GM23338 (cell line): ENCODE results near the gene UBE2F. TPM values are rescaled to one million over a fixed set of nuclear protein-coding genes. Genes with fewer than 3 reads are reported as not detected.
"Not testable (repeated sequence)": the region's sequence is repeated elsewhere in the genome, so short reads cannot be mapped to it uniquely, and the experiment has no call there.

ENCODE experiments used
- ATAC-seq: fragments of 200-7000 bp; cut with Tn5 transposase; 3 replicates; pipeline ENCODE4 v1.9.1; 2020
- DNase-seq: peaks from one replicate; pipeline ENCODE4 v3.0.0-alpha.2; 2015; ENCODE audit warnings: low spot score
- H2AFZ ChIP-seq: fragments of 200-600 bp; sonication (generic); 2 replicates; pipeline ENCODE4 v1.8.0; 2016; ENCODE audit warnings: antibody characterized with exemption, mild to moderate bottlenecking, moderate library complexity
- H3F3A ChIP-seq: fragments of 200-600 bp; sonication (generic); replicated peaks from 2 replicates; pipeline ENCODE4 v1.8.0; 2017; ENCODE audit warnings: antibody characterized with exemption, mixed run types, low read depth
- H3K27ac ChIP-seq: fragments of 200-600 bp; sonication (generic); 2 replicates; pipeline ENCODE4 v1.6.1; 2016; ENCODE audit warnings: low read depth
- H3K27me3 ChIP-seq: fragments of 200-600 bp; sonication (generic); 2 replicates; pipeline ENCODE4 v1.8.0; 2016; ENCODE audit warnings: mild to moderate bottlenecking, mixed run types, moderate library complexity; ENCODE audit not compliant: insufficient read depth
- H3K36me3 ChIP-seq: fragments of 200-600 bp; sonication (generic); 2 replicates; pipeline ENCODE4 v1.8.0; 2016; ENCODE audit warnings: mild to moderate bottlenecking; ENCODE audit not compliant: insufficient read depth
- H3K4me1 ChIP-seq: fragments of 200-600 bp; sonication (generic); 2 replicates; pipeline ENCODE4 v1.8.0; 2016; ENCODE audit warnings: mild to moderate bottlenecking, moderate library complexity; ENCODE audit not compliant: insufficient read depth
- H3K4me2 ChIP-seq: fragments of 200-600 bp; sonication (generic); 2 replicates; pipeline ENCODE4 v1.7.1; 2017; ENCODE audit warnings: mixed run types
- H3K4me3 ChIP-seq: fragments of 200-600 bp; sonication (generic); 2 replicates; pipeline ENCODE4 v1.6.1; 2016; ENCODE audit warnings: mixed run types
- H3K79me2 ChIP-seq: fragments of 200-600 bp; sonication (generic); replicated peaks from 2 replicates; pipeline ENCODE4 v1.8.0; 2017; ENCODE audit warnings: mild to moderate bottlenecking; ENCODE audit not compliant: insufficient read depth
- H3K9me2 ChIP-seq: fragments of 200-600 bp; sonication (generic); 2 replicates; pipeline ENCODE4 v1.8.0; 2017; ENCODE audit not compliant: insufficient read depth
- H4K20me1 ChIP-seq: fragments of 200-600 bp; sonication (generic); replicated peaks from 2 replicates; pipeline ENCODE4 v1.8.0; 2017; ENCODE audit warnings: mild to moderate bottlenecking; ENCODE audit not compliant: insufficient read depth
- H3K27ac Mint-ChIP-seq: 2 replicates; pipeline ENCODE4 v1.8.0; 2020; ENCODE audit warnings: inconsistent platforms, mild to moderate bottlenecking, moderate library complexity, mixed read lengths
- H3K27me3 Mint-ChIP-seq: 3 replicates; pipeline ENCODE4 v1.8.0; 2022; ENCODE audit warnings: low read depth, mild to moderate bottlenecking, moderate library complexity, mixed read lengths, inconsistent platforms; ENCODE audit not compliant: insufficient read depth, poor library complexity
- H3K36me3 Mint-ChIP-seq: 3 replicates; pipeline ENCODE4 v1.8.0; 2021; ENCODE audit warnings: low read depth, mild to moderate bottlenecking, inconsistent platforms, moderate library complexity, mixed read lengths
- H3K4me1 Mint-ChIP-seq: 3 replicates; pipeline ENCODE4 v1.8.0; 2020; ENCODE audit warnings: mild to moderate bottlenecking, inconsistent platforms, mixed read lengths
- H3K4me3 Mint-ChIP-seq: 3 replicates; pipeline ENCODE4 v1.8.0; 2021; ENCODE audit warnings: moderate library complexity, mild to moderate bottlenecking, inconsistent platforms, mixed read lengths
- H3K9me3 Mint-ChIP-seq: 3 replicates; pipeline ENCODE4 v1.8.0; 2020; ENCODE audit warnings: moderate library complexity, mild to moderate bottlenecking, inconsistent platforms, mixed read lengths
- EZH2 ChIP-seq: fragments of 200-600 bp; sonication (generic); IDR thresholded peaks from one replicate; pipeline ENCODE4 v1.8.0; 2017; ENCODE audit warnings: antibody characterized with exemption, mild to moderate bottlenecking, low read depth; ENCODE audit not compliant: unreplicated experiment
- EZH2phosphoT487 ChIP-seq: fragments of 200-600 bp; sonication (generic); IDR thresholded peaks from one replicate; pipeline ENCODE4 v1.8.1; 2018; ENCODE audit warnings: antibody characterized with exemption; ENCODE audit not compliant: unreplicated experiment
- JUNB ChIP-seq: IDR thresholded peaks from one replicate; pipeline ENCODE4 v1.6.1; 2016; ENCODE audit warnings: antibody characterized with exemption; ENCODE audit not compliant: unreplicated experiment
- polyA plus RNA-seq: library from polyadenylated mRNA; unstranded; fragments of >200 nt; fragmentation: Nextera tagmentation; extraction: Ambion mirVana; gene quantifications from 2 replicates; pipeline ENCODE4 v1.2.1, GENCODE V29; 2016
- total RNA-seq: library from RNA; depleted of rRNA; stranded (reverse); fragments of >200 nt; shearing (Covaris generic); gene quantifications from 2 replicates; pipeline ENCODE4 v1.2.3, GENCODE V29; 2014
- TF ChIP-seq, protein P1 (sequence below): fragments of 250-450 bp; sonication (Bioruptor Pico); IDR thresholded peaks from 2 replicates; pipeline ENCODE4 v1.5.0; 2020; ENCODE audit warnings: mild to moderate bottlenecking, moderate library complexity
- TF ChIP-seq, protein P2 (sequence below): IDR thresholded peaks from one replicate; pipeline ENCODE4 v1.6.1; 2018; ENCODE audit warnings: antibody characterized with exemption; ENCODE audit not compliant: unreplicated experiment

The UBE2F gene
- total and polyA plus RNA-seq, 2 experiments from 2014 or later: 98.2 to 106 TPM

DNA sequence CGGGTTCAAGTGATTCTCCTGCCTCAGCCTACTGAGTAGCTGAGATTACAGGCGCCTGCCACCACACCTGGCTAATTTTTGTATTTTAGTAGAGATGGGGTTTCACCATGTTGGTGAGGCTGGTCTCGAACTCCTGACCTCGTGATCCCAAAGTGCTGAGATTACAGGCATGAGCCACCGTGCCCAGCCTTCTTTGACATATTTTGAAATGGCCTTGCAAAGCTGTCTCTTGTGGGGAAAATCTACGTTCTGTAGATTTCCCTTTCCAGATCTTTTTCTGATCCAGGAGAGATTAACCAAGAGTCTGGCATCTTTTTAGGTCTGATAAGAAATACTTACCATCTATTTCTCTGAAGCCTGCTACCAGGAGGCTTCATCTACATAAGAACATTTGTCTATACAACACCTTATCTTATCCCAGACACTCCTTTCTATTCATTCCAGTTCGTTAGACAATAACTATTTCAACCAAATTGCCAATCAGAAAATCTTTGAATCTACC is 3.3 kb upstream of the UBE2F start:
- not testable (repeated sequence) for H3K27me3 ChIP-seq, H3K4me2 ChIP-seq, H3K36me3 Mint-ChIP-seq, H3K4me1 ChIP-seq, H4K20me1 ChIP-seq, H3K27ac Mint-ChIP-seq, ATAC-seq, DNase-seq, H3K9me2 ChIP-seq, H2AFZ ChIP-seq, H3F3A ChIP-seq, H3K36me3 ChIP-seq, H3K27ac ChIP-seq, H3K27me3 Mint-ChIP-seq, H3K4me3 Mint-ChIP-seq, H3K4me3 ChIP-seq
- peaks cover 13% of the 10 kb centered on the region for H3K79me2 ChIP-seq
- peaks cover 11% of the 10 kb centered on the region for H3K4me1 Mint-ChIP-seq
- peaks cover 28% of the 10 kb centered on the region for H3K9me3 Mint-ChIP-seq

DNA sequence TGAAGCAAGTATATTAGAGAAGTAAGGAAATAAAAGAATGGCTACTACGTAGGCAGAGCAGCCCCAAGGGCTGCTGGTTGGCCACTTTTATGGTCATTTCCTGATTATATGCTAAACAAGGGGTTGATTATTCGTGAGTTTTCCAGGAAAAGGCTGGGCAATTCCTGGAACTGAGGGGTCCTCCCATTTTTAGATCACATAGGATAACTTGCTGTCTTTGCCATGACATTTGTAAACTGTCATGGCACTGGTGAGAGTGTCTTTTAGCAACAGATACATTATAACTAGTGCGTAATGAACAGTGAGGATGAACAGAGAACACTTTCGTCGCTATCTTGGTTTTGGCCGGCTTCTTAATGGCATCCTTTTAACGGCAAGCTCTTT is 2.6 kb upstream of the UBE2F start:
- no peak for ATAC-seq
- no peaks in the 10 kb centered on the region for H3K9me2 ChIP-seq
- TF ChIP-seq EZH2phosphoT487: no peak
- TF ChIP-seq EZH2: no peak
- TF ChIP-seq, protein P1, sequence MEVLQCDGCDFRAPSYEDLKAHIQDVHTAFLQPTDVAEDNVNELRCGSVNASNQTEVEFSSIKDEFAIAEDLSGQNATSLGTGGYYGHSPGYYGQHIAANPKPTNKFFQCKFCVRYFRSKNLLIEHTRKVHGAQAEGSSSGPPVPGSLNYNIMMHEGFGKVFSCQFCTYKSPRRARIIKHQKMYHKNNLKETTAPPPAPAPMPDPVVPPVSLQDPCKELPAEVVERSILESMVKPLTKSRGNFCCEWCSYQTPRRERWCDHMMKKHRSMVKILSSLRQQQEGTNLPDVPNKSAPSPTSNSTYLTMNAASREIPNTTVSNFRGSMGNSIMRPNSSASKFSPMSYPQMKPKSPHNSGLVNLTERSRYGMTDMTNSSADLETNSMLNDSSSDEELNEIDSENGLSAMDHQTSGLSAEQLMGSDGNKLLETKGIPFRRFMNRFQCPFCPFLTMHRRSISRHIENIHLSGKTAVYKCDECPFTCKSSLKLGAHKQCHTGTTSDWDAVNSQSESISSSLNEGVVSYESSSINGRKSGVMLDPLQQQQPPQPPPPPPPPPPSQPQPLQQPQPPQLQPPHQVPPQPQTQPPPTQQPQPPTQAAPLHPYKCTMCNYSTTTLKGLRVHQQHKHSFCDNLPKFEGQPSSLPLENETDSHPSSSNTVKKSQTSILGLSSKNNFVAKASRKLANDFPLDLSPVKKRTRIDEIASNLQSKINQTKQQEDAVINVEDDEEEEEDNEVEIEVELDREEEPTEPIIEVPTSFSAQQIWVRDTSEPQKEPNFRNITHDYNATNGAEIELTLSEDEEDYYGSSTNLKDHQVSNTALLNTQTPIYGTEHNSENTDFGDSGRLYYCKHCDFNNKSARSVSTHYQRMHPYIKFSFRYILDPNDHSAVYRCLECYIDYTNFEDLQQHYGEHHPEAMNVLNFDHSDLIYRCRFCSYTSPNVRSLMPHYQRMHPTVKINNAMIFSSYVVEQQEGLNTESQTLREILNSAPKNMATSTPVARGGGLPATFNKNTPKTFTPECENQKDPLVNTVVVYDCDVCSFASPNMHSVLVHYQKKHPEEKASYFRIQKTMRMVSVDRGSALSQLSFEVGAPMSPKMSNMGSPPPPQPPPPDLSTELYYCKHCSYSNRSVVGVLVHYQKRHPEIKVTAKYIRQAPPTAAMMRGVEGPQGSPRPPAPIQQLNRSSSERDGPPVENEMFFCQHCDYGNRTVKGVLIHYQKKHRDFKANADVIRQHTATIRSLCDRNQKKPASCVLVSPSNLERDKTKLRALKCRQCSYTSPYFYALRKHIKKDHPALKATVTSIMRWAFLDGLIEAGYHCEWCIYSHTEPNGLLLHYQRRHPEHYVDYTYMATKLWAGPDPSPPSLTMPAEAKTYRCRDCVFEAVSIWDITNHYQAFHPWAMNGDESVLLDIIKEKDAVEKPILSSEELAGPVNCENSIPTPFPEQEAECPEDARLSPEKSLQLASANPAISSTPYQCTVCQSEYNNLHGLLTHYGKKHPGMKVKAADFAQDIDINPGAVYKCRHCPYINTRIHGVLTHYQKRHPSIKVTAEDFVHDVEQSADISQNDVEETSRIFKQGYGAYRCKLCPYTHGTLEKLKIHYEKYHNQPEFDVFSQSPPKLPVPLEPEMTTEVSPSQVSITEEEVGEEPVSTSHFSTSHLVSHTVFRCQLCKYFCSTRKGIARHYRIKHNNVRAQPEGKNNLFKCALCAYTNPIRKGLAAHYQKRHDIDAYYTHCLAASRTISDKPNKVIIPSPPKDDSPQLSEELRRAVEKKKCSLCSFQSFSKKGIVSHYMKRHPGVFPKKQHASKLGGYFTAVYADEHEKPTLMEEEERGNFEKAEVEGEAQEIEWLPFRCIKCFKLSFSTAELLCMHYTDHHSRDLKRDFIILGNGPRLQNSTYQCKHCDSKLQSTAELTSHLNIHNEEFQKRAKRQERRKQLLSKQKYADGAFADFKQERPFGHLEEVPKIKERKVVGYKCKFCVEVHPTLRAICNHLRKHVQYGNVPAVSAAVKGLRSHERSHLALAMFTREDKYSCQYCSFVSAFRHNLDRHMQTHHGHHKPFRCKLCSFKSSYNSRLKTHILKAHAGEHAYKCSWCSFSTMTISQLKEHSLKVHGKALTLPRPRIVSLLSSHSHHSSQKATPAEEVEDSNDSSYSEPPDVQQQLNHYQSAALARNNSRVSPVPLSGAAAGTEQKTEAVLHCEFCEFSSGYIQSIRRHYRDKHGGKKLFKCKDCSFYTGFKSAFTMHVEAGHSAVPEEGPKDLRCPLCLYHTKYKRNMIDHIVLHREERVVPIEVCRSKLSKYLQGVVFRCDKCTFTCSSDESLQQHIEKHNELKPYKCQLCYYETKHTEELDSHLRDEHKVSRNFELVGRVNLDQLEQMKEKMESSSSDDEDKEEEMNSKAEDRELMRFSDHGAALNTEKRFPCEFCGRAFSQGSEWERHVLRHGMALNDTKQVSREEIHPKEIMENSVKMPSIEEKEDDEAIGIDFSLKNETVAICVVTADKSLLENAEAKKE (CRISPR knock-in tag): no peak
- TF ChIP-seq JUNB: no peak
- TF ChIP-seq, protein P2, sequence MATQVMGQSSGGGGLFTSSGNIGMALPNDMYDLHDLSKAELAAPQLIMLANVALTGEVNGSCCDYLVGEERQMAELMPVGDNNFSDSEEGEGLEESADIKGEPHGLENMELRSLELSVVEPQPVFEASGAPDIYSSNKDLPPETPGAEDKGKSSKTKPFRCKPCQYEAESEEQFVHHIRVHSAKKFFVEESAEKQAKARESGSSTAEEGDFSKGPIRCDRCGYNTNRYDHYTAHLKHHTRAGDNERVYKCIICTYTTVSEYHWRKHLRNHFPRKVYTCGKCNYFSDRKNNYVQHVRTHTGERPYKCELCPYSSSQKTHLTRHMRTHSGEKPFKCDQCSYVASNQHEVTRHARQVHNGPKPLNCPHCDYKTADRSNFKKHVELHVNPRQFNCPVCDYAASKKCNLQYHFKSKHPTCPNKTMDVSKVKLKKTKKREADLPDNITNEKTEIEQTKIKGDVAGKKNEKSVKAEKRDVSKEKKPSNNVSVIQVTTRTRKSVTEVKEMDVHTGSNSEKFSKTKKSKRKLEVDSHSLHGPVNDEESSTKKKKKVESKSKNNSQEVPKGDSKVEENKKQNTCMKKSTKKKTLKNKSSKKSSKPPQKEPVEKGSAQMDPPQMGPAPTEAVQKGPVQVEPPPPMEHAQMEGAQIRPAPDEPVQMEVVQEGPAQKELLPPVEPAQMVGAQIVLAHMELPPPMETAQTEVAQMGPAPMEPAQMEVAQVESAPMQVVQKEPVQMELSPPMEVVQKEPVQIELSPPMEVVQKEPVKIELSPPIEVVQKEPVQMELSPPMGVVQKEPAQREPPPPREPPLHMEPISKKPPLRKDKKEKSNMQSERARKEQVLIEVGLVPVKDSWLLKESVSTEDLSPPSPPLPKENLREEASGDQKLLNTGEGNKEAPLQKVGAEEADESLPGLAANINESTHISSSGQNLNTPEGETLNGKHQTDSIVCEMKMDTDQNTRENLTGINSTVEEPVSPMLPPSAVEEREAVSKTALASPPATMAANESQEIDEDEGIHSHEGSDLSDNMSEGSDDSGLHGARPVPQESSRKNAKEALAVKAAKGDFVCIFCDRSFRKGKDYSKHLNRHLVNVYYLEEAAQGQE: no peak

More for the DNA sequence above, 2.6 kb upstream of the UBE2F start:
- no peak overlapping the region for H3K27ac Mint-ChIP-seq
- H3K4me3 Mint-ChIP-seq: no peak overlapping the region
- peaks cover 18% of the 10 kb centered on the region for H3K4me1 Mint-ChIP-seq
- H2AFZ ChIP-seq: no peak overlapping the region
- no peak overlapping the region for H3K4me3 ChIP-seq
- peaks cover 16% of the 10 kb centered on the region for H3K4me1 ChIP-seq
- peaks cover 15% of the 10 kb centered on the region for H4K20me1 ChIP-seq
- H3K36me3 ChIP-seq: no peaks in the 10 kb centered on the region
- peaks cover 5% of the 10 kb centered on the region; the same call in 1 of the 2 replicates for H3F3A ChIP-seq
- H3K36me3 Mint-ChIP-seq: peaks cover 5% of the 10 kb centered on the region; the same call in 2 of the 3 replicates
- peaks cover 8% of the 10 kb centered on the region for H3K27me3 Mint-ChIP-seq
- H3K27ac ChIP-seq: no peak overlapping the region
- peaks cover 28% of the 10 kb centered on the region for H3K9me3 Mint-ChIP-seq
- no peaks in the 10 kb centered on the region for H3K27me3 ChIP-seq
- peaks cover 19% of the 10 kb centered on the region for H3K79me2 ChIP-seq
- no peak overlapping the region for H3K4me2 ChIP-seq
- DNase-seq: no peak
